Mononuclear cell (primary cell): ENCODE results near the gene VSIG4. TPM values are rescaled to one million over a fixed set of nuclear protein-coding genes. Genes with fewer than 3 reads are reported as not detected.
A peak's percentile ranks its signal among the peaks of the same experiment; 100 is the strongest.

ENCODE experiments used
- H3K27me3 ChIP-seq: 2 replicates; pipeline ENCODE4 v1.6.0; 2011; ENCODE audit warnings: low read length, control low read depth; ENCODE audit not compliant: insufficient read depth
- H3K4me1 ChIP-seq: 2 replicates; pipeline ENCODE4 v1.5.1; 2011; ENCODE audit warnings: mild to moderate bottlenecking, low read length, control low read depth; ENCODE audit not compliant: insufficient read depth
- H3K4me3 ChIP-seq: 2 replicates; pipeline ENCODE4 v1.5.1; 2011; ENCODE audit warnings: mild to moderate bottlenecking, low read length, moderate library complexity
- H3K9me3 ChIP-seq: 2 replicates; pipeline ENCODE4 v1.5.1; 2011; ENCODE audit warnings: low read depth, mild to moderate bottlenecking, control low read depth, low read length
- total RNA-seq: library from RNA; depleted of rRNA; stranded (reverse); fragments of >200 nt; gene quantifications from one replicate; pipeline ENCODE4 v1.2.3, GENCODE V29; 2012

Gene VSIG4
- total RNA-seq, 1 donor = 1.6 TPM

DNA sequence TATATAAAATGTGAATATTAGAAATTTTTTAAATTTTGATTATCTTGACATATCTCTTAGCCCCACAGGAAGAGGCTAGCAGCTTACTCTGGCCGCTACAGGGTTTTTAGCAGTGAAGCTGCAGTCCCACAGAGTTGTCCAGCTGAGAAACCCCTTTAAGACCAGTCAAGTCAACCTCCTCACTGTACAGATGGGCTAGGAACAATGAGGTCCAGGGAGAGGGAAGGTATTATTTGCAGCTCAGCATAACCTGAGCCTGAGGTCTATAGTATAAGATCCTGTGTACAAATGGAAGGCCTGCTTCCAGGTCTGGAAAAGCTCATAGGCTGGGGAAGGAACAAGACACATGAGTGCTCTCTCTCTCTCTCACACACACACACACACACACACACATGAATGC lies 1.8 kb downstream of the VSIG4 start:
- no peaks in the 10 kb centered on the region for H3K9me3 ChIP-seq

DNA sequence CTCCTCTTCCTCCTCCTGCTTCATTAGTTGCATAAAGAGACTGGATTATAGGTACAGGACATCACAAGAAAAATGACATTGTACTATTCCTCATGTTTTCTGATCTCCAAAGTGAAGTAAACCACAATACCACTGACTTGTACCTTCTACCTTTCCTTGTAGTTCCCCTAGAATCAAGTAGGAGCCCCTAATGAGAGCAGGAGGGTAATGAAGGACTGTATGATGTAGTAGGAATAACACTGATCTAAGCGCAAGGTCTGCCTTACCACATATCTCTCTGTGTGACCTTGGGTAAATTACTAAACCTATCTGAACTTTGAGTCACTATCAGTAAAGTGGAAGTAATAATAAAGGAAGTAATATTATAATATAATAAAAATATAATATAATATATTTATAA lies 3.6 kb downstream of the VSIG4 start:
- Histone ChIP-seq H3K27me3 (no peaks in the 10 kb centered on the region), H3K4me1 (peaks cover under 1% of the 10 kb centered on the region), H3K9me3 (no peaks in the 10 kb centered on the region), H3K4me3 (no peak overlapping the region)

More for the DNA sequence above, 1.8 kb downstream of the VSIG4 start:
- H3K27me3 ChIP-seq = no peaks in the 10 kb centered on the region
- no peak overlapping the region for H3K4me3 ChIP-seq
- no peaks in the 10 kb centered on the region for H3K4me1 ChIP-seq

DNA sequence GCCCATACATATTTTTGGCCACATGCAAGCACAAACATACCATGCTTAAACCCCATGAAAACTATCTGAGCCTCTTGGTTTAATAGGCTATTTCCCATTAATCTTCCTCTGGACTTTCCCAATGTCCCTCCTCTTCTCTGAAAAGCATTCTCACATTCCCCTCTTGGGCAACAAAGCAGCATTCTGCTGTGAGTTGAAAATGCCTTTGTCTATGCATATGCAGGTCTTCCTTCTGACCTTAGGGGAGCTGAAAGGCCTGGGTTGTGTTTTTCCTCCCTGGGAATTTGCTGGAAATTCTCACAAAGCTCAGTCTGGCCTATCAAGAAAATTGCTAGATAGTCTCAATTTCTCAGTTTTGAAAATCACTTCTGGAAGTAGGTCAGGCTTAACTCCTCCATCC lies 4.2 kb downstream of the VSIG4 start:
- H3K9me3 ChIP-seq = no peaks in the 10 kb centered on the region
- H3K27me3 ChIP-seq = no peaks in the 10 kb centered on the region
- no peak overlapping the region for H3K4me3 ChIP-seq
- peaks cover 6% of the 10 kb centered on the region for H3K4me1 ChIP-seq

DNA sequence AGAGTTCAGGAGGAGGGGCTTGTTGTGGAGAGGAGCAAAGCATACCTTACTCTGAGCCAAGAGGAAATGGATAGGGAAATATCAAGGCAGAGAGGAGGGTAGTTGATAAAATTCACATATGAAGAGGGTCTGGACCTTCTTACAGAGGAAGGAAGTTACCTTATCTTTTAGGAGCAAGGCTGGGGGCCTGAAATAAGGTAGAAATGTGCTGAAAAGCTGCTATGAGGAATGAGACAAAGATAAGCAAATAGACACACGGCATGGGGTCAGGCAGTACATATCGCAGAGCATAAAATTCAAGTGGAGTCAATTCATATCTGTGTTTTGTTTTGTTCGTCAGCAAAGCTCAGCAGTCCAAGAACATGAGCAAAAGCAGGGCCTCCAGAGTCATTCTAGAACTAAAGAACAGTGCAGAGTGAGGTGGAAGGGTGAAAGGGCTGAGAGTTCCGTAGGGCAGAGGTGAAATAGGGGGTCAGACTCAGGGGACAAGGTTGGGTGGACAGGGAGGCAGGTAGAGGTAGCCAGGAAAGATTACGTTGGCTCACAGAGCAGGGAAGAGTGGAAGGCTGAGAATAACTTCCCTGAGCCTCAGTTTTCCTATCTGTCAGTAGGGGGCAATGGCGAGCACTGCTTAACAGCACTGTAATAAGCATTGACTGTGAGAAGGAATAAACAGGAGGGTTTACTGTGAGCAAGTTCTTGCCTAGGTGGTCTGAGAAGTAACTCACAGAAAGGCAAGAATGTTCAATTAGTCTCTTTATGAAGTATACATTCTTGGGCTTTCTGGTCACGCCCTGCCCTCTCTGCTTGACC lies 9.2 kb downstream of the VSIG4 start:
- H3K4me1 ChIP-seq = peaks cover 7% of the 10 kb centered on the region
- no peak overlapping the region for H3K4me3 ChIP-seq
- H3K27me3 ChIP-seq = no peaks in the 10 kb centered on the region
- H3K9me3 ChIP-seq = no peaks in the 10 kb centered on the region

DNA sequence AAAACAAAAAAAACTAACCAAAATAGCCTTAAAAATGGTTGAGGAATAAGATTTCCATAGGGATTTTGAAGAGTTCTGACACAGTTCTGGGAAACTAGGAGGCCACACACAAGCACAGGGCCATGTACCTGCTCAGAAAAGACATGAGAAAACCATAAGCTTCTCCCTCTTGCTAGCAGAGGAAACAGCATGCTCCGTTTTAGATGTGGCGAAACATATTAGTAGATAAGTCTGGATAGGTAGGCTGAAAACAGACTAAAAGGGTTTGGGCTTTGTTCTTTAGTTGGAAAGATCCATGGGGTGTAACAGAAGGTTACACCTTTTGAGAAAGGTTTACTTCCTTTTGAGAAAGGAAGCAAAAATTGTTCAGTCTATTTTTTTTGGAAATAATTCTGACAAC lies 10.9 kb downstream of the VSIG4 start:
- no peak overlapping the region for H3K4me3 ChIP-seq
- H3K27me3 ChIP-seq = no peaks in the 10 kb centered on the region
- no peaks in the 10 kb centered on the region for H3K9me3 ChIP-seq
- H3K4me1 ChIP-seq = peaks cover 7% of the 10 kb centered on the region

DNA sequence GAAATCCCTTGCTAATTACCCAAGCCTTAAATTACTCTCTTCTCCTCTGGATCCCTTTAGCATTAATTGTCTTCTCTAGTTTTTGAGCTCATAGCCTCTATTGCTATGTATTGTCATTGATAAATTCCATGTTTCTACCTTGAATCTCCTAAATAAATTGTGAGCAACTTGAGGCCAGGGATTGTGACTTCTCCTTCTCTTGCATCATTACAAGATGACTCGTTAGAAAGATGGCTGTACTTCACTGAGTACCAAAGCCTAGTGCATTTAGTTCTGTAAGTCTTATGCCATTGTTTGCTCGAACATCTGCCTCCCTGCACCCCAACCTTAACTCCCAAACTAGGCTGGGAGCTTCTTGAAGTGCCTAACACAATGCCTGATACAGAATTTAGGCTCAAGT lies 15.3 kb downstream of the VSIG4 start:
- H3K4me3 ChIP-seq = no peak overlapping the region

DNA sequence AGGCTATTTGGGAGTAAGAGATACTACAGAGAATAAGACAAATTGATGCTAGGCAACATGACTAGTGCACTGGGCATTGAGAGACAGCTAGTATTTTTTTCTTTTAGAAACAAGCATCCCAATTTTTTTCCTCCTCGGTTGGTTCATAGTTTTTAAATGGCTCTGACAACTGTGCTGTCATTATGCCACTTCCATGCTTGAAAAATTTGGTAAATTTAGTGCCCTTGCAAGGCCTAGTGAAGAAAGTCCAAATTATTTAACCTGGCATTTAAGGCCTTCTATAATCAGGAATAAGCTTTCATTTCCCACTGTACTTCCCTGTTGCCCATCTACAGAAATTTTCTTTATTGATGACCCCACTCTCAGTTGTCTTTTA lies 15.8 kb downstream of the VSIG4 start:
- Histone ChIP-seq H3K4me1 (peaks cover 29% of the 10 kb centered on the region), H3K27me3 (no peaks in the 10 kb centered on the region), H3K9me3 (no peaks in the 10 kb centered on the region), H3K4me3 (no peak overlapping the region)

More for the DNA sequence above, 15.3 kb downstream of the VSIG4 start:
- no peaks in the 10 kb centered on the region for H3K27me3 ChIP-seq
- peaks cover 25% of the 10 kb centered on the region for H3K4me1 ChIP-seq
- no peaks in the 10 kb centered on the region for H3K9me3 ChIP-seq

DNA sequence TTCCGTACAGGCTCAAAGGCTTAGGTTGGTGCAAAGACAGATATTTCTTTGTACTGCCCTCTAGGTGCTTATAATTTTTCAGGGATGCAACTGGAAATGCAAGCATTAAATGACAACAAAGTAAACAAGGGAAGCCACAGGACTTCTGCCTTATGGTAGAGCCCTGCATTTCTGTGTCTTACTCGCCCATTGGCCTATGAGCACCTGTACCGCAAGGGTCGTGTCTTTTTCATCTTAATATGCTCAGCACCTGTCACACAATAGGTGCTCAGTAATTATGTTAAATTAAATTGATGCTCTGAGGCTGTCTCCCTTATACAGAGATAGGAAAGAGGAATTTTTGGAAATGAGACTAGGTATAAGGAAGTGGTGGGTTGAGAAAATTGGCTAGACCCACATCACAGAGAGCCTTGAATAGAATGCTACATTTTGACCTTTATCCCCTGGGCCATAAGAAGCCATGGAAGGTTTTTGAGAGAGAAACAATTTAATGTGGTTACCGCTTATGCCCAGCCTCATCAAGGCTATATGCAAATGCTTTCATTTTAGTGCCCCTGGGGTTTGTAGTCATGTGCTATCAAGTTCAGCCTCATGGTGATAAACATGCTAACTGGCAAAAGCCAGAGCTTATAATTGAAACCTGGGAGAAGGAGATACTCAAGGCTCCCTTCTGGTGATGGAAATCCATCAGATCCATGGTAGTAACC lies 16.3 kb downstream of the VSIG4 start:
- no peak overlapping the region for H3K4me3 ChIP-seq
- H3K4me1 ChIP-seq = peaks cover 34% of the 10 kb centered on the region
- no peaks in the 10 kb centered on the region for H3K9me3 ChIP-seq
- H3K27me3 ChIP-seq = no peaks in the 10 kb centered on the region

DNA sequence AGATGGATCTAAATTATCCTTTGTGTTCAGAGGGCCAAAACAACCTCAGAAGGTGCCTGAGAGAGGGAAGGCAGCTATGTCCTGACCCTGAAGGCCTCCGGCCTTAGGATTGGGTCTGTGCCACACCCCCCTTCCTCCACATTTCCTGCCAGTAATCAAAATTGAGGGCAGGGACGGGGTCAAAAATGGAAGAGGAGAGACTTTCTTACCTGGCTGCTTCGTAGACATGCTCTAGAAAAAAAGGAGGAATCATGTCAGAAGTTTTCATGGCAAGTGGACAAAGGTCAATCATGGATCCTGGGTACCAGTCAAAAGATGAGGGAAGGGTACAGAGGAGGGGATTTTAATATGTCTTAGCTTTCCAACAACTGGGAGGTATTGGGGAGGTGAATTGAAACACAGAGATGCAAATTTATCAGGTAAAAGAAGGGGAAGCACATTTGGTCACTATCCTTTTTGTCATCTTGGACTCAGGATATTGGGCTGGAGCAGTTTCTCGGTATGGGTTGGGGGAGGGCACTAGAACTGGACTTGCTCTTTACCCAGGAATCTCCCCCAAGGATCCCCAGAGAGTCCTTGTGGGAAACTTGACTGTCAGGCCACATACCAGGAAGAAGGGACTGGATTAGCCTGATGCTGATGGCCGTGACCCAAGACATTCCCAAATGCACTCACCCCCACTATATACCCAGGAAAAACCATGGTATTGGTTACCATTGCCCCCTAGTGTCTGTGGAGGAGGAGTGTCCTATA lies 17.1 kb downstream of the VSIG4 start:
- Histone ChIP-seq H3K27me3 (no peaks in the 10 kb centered on the region), H3K4me3 (no peak overlapping the region), H3K9me3 (no peaks in the 10 kb centered on the region), H3K4me1 (peaks cover 40% of the 10 kb centered on the region)

DNA sequence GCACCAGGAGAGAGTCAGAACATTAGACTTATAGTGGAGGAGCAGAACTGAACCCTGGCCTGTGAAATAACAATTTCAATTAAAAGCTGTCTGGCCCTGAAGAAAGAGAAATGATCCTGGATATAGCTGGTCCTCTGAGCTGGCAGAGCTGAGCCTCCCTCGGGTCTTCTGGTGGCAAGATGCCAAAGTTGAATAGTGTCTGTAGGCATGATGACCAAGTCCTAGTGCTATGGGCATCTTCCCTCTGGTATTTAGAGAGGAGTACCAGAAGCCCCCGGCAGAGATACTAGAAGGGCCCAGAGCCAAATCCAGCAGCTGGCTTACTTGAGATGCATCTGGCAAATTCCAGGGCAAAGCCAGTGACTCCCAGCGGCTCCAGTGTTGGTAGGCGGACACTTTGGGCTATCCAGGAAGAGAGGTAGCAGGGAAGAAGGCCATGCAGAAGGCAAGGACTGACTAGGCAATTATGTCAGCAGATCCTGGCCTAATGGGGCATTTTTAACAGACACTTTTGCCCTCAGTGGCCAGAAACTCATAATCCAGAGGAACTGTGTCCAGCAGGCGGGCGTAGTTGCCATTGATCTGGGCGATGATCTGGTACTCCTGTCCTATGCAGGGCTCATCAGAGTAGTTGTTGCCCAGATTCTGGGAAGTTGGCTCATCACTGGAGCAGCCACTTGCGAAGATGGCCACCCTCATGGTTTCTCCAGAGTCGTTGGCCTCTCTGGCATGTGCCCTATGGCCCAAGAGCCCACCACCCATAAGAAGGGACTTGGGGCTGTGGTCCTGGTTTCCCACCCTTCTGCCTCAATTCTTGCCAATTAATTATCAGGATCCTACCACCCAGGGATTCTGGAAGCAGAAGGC lies 17.9 kb downstream of the VSIG4 start:
- Histone ChIP-seq H3K4me3 (no peak overlapping the region), H3K4me1 (peaks cover 43% of the 10 kb centered on the region), H3K27me3 (no peaks in the 10 kb centered on the region), H3K9me3 (no peaks in the 10 kb centered on the region)

DNA sequence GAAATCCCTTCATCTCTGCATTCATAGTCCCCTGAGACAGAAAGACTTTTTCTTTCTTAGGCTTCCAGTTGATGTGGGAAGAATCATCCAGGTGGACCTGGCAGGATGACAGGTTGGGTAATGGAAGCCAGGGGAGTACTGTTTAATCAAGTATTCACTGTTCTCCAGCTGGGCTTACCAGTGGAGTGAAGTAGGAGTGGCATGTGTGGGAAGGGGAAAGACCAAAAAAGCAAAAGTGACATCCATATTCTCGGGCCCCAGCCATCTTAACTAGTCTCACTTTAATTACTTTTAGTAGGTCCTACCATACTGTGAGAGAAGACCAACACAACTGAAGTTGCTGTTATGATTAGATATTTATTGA lies 18.5 kb downstream of the VSIG4 start:
- peaks cover 43% of the 10 kb centered on the region for H3K4me1 ChIP-seq

DNA sequence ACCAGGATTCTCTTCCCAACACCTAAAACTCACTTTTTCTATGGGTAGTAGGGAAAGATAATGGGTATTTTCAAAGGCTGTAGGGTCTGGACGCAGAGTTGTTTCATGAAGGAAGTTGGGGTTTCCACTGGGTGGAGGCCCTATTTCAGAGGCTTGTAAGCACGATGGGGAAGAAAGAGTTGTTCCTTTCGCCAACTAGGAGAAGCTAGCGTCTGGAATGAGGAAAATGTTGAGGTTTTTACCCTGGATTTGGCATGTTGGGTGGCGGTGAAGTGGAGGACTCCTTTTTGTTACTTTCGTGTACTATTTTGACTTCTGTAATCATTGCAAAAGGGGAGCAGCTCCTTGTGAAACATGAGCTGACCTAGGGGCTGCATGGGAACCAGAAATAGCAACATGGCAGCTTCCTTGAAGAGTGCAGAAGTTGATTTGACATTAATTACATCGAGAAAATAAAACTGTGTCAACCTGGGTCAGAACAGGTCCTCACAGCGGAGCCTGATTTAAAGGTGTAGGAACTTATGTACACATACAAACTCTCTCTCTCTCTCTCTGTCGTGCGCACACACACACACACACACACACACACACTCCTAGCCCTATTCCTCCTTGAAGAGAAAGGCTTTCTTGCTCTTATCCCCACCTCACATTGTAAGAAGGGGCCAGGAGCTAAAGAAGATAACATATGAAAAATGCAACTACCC lies 19.1 kb downstream of the VSIG4 start:
- no peaks in the 10 kb centered on the region for H3K27me3 ChIP-seq
- no peaks in the 10 kb centered on the region for H3K9me3 ChIP-seq
- H3K4me3 ChIP-seq = no peak overlapping the region
- H3K4me1 ChIP-seq = peaks cover 43% of the 10 kb centered on the region

More for the DNA sequence above, 18.5 kb downstream of the VSIG4 start:
- Histone ChIP-seq H3K4me3 (no peak overlapping the region), H3K9me3 (no peaks in the 10 kb centered on the region), H3K27me3 (no peaks in the 10 kb centered on the region)

DNA sequence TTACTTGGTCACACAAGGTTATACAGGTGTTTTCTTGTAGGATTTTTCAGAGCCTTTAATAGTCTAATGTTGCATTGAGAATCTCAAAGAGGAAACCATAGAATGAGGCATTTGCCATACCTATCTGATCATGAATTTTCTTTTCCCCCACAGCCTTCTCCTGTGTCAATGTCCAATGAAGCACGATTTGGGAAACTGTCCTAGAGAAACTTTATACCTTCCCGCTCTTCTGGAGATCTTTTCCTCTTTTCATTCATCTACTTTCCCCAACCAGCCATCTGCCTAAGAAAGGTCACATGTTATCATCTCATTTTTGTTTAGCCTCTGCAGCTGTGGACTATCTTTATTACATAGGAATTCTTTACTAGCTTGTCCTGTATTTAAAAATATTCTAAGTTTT lies 19.9 kb downstream of the VSIG4 start:
- no peaks in the 10 kb centered on the region for H3K9me3 ChIP-seq
- H3K27me3 ChIP-seq = no peaks in the 10 kb centered on the region
- peaks cover 49% of the 10 kb centered on the region for H3K4me1 ChIP-seq
- no peak overlapping the region for H3K4me3 ChIP-seq

DNA sequence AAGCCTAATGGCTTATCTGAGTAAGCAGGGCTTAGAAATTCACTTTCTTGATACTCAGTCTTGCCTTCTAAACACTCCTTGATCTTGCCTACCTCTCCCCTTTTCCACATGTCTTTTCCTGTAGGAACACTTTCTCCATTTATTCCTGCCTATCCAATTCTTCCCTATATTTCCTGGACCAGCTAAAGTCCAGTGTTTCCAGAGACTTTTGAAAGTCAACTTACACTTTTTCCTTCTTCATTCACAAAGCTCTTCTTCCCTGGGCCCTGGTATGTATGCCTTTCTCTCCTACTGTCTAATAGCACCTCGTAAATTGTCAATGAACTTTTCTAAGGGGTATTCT lies 20.6 kb downstream of the VSIG4 start:
- Histone ChIP-seq H3K4me1 (peaks cover 56% of the 10 kb centered on the region), H3K27me3 (no peaks in the 10 kb centered on the region), H3K9me3 (no peaks in the 10 kb centered on the region), H3K4me3 (peak overlapping the region; percentile 70)
